Measurements from ENCODE around the gene FBXO17. TPM values are rescaled to one million over a fixed set of nuclear protein-coding genes. Genes with fewer than 3 reads are reported as not detected.

The FBXO17 gene
- 67.6 to 80.4 TPM (median 73.3 TPM) in 5 replicates for total RNA-seq (2022; extraction: Qiagen RNA extraction)

GRCh38 chr19:38975214-38975860 is at the start of gene FBXO17:
Gene FBXO17, minus strand, starts transcription at chr19:38975742. Its CDS starts 25,423 bp downstream, at chr19:38950319.

GRCh38 chr19:38930776-38931520 is 44.6 kb downstream of the FBXO17 start, which contains the start of gene MRPS12:
Gene MRPS12, plus strand, starts transcription at chr19:38930944. Its CDS starts 351 bp downstream, at chr19:38931295.

GRCh38 chr19:38929929-38930775 is 45.4 kb downstream of the FBXO17 start, which contains the start of gene SARS2:
Gene SARS2, minus strand, starts transcription at chr19:38930763. Its CDS starts 27 bp downstream, at chr19:38930736.

GRCh38 chr19:38899447-38900201 is 75.9 kb downstream of the FBXO17 start, which contains the start of the genes NFKBIB and SIRT2:
Gene NFKBIB, plus strand, starts transcription at chr19:38899969. Its CDS starts 64 bp downstream, at chr19:38900033.
Gene SIRT2, minus strand, starts transcription at chr19:38899618. Its CDS starts 97 bp downstream, at chr19:38899521.

Other genes with a start within 250 kb of the FBXO17 start
- 4.9 to 7.4 TPM (median 6.4 TPM) in 5 replicates for gene CAPN12, start 231.3 kb downstream of the FBXO17 start, total RNA-seq (2022; extraction: Qiagen RNA extraction)
- gene LGALS7, start 202.2 kb downstream of the FBXO17 start, total RNA-seq (2022; extraction: Qiagen RNA extraction): 0.29 to 0.43 TPM (median 0.38 TPM) in 3 of 5 replicates, not detected in the others
- gene LGALS7B, start 186.5 kb downstream of the FBXO17 start, total RNA-seq (2022; extraction: Qiagen RNA extraction): 0.23 to 0.69 TPM (median 0.54 TPM) in 4 of 5 replicates, not detected in the other
- gene LGALS4, start 162.8 kb downstream of the FBXO17 start, total RNA-seq (2022; extraction: Qiagen RNA extraction): 0.17 to 0.68 TPM (median 0.59 TPM) in 5 replicates
- gene ECH1, start 143.9 kb downstream of the FBXO17 start, total RNA-seq (2022; extraction: Qiagen RNA extraction): 256 to 422 TPM (median 284 TPM) in 5 replicates
- 329 to 371 TPM (median 352 TPM) in 5 replicates for gene HNRNPL, start 125.8 kb downstream of the FBXO17 start, total RNA-seq (2022; extraction: Qiagen RNA extraction)
- 1.9 to 2.9 TPM (median 2.5 TPM) in 5 replicates for gene RINL, start 97.5 kb downstream of the FBXO17 start, total RNA-seq (2022; extraction: Qiagen RNA extraction)
- gene SIRT2, start 76.1 kb downstream of the FBXO17 start, total RNA-seq (2022; extraction: Qiagen RNA extraction): 35.3 to 41.1 TPM (median 37.5 TPM) in 5 replicates
- gene NFKBIB, start 75.8 kb downstream of the FBXO17 start, total RNA-seq (2022; extraction: Qiagen RNA extraction): 62.1 to 122 TPM (median 94.8 TPM) in 5 replicates
- 0.48 to 1.0 TPM (median 0.74 TPM) in 5 replicates for gene CCER2, start 63.6 kb downstream of the FBXO17 start, total RNA-seq (2022; extraction: Qiagen RNA extraction)
- 50.9 to 52.4 TPM (median 52.1 TPM) in 5 replicates for gene SARS2, start 45.0 kb downstream of the FBXO17 start, total RNA-seq (2022; extraction: Qiagen RNA extraction)
- 193 to 307 TPM (median 271 TPM) in 5 replicates for gene MRPS12, start 44.8 kb downstream of the FBXO17 start, total RNA-seq (2022; extraction: Qiagen RNA extraction)
- 2.6 to 5.6 TPM (median 3.8 TPM) in 5 replicates for gene FBXO27, start 56.8 kb upstream of the FBXO17 start, total RNA-seq (2022; extraction: Qiagen RNA extraction)
- 0.05 to 0.25 TPM (median 0.07 TPM) in 5 replicates for gene ACP7, start 108.6 kb upstream of the FBXO17 start, total RNA-seq (2022; extraction: Qiagen RNA extraction)
- 82.4 to 113 TPM (median 102 TPM) in 5 replicates for gene PAK4, start 150.0 kb upstream of the FBXO17 start, total RNA-seq (2022; extraction: Qiagen RNA extraction)
- gene NCCRP1, start 221.2 kb upstream of the FBXO17 start, total RNA-seq (2022; extraction: Qiagen RNA extraction): 1.3 to 1.9 TPM (median 1.5 TPM) in 5 replicates
- gene SYCN, start 228.5 kb upstream of the FBXO17 start, total RNA-seq (2022; extraction: Qiagen RNA extraction): not detected in 5 replicates